ENCODE measurements around the gene GARNL3.

Gene GARNL3

DNA sequence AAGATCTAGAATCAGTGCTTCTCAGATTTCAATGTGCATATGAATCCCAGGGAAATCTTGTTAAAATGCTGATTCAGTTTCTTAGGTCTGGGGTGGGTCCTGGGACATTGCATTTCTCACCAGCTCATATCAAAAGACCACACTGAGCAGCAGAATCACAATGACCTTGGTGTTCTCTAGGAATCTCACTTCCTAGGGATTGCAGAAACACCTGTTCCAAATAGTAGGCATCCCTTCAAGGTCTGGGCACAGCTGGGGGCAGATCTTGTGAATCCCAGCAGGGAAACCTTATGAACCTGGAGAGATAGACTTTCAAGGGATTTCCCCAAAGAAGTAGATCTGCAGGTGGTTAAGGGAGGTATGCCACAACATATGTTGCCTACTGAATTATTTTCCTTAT lies 8.9 kb upstream of the GARNL3 start:
- H3K27ac ChIP-seq (replicated peaks) = no peak overlapping the region
- H3K4me3 ChIP-seq (replicated peaks; ENCODE audit: insufficient read depth, low read length) = no peak overlapping the region
- TF ChIP-seq POLR2AphosphoS5 (IDR thresholded peaks at IDR 0.05; ENCODE audit: low read depth) = no peak
- no peak for TF ChIP-seq SPI1 (IDR thresholded peaks at IDR 0.05; ENCODE audit: borderline replicate concordance, low read depth)
- TF ChIP-seq GABPA (IDR thresholded peaks at IDR 0.05; ENCODE audit: low read depth) = no peak
- TF ChIP-seq, protein P1, sequence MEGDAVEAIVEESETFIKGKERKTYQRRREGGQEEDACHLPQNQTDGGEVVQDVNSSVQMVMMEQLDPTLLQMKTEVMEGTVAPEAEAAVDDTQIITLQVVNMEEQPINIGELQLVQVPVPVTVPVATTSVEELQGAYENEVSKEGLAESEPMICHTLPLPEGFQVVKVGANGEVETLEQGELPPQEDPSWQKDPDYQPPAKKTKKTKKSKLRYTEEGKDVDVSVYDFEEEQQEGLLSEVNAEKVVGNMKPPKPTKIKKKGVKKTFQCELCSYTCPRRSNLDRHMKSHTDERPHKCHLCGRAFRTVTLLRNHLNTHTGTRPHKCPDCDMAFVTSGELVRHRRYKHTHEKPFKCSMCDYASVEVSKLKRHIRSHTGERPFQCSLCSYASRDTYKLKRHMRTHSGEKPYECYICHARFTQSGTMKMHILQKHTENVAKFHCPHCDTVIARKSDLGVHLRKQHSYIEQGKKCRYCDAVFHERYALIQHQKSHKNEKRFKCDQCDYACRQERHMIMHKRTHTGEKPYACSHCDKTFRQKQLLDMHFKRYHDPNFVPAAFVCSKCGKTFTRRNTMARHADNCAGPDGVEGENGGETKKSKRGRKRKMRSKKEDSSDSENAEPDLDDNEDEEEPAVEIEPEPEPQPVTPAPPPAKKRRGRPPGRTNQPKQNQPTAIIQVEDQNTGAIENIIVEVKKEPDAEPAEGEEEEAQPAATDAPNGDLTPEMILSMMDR (IDR thresholded peaks at IDR 0.05; ENCODE audit: insufficient read depth, low read length) = no peak
- TF ChIP-seq, protein P2, sequence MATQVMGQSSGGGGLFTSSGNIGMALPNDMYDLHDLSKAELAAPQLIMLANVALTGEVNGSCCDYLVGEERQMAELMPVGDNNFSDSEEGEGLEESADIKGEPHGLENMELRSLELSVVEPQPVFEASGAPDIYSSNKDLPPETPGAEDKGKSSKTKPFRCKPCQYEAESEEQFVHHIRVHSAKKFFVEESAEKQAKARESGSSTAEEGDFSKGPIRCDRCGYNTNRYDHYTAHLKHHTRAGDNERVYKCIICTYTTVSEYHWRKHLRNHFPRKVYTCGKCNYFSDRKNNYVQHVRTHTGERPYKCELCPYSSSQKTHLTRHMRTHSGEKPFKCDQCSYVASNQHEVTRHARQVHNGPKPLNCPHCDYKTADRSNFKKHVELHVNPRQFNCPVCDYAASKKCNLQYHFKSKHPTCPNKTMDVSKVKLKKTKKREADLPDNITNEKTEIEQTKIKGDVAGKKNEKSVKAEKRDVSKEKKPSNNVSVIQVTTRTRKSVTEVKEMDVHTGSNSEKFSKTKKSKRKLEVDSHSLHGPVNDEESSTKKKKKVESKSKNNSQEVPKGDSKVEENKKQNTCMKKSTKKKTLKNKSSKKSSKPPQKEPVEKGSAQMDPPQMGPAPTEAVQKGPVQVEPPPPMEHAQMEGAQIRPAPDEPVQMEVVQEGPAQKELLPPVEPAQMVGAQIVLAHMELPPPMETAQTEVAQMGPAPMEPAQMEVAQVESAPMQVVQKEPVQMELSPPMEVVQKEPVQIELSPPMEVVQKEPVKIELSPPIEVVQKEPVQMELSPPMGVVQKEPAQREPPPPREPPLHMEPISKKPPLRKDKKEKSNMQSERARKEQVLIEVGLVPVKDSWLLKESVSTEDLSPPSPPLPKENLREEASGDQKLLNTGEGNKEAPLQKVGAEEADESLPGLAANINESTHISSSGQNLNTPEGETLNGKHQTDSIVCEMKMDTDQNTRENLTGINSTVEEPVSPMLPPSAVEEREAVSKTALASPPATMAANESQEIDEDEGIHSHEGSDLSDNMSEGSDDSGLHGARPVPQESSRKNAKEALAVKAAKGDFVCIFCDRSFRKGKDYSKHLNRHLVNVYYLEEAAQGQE (IDR thresholded peaks at IDR 0.05; ENCODE audit: insufficient replicate concordance, low read depth) = no peak
- H3K27me3 ChIP-seq (ENCODE audit: insufficient read depth, poor library complexity, severe bottlenecking) = peaks cover 5% of the 10 kb centered on the region
- DNase-seq (ENCODE audit: low read depth in 1 of 2, low spot score in 1 of 2) = no peak

DNA sequence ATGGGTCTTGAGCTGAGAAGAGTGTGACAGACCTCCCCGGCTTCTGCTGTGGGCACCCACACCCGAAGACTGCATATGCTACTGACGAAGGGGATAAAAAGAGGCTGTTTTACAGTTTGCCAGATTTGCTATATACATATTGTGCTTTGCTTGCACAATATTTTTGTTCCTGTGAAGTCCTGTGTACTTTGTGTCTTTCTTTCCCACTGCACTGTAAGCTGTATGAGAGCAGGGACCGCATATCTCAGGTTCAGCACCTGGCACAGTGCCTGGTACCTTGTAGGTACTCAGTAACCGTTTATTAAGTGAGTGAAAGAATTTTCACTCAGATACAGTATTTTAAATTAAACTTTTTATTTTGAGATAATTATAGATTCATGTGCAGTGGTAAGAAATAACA lies 8.2 kb upstream of the GARNL3 start:
- Histone ChIP-seq H3K27me3 (ENCODE audit: insufficient read depth, poor library complexity, severe bottlenecking) (peaks cover 5% of the 10 kb centered on the region), H3K4me3 (replicated peaks; ENCODE audit: insufficient read depth, low read length) (no peak overlapping the region), H3K27ac (replicated peaks) (no peak overlapping the region)
- no peak for DNase-seq (ENCODE audit: low read depth in 1 of 2, low spot score in 1 of 2)
- TF ChIP-seq POLR2AphosphoS5 (IDR thresholded peaks at IDR 0.05; ENCODE audit: low read depth) = no peak
- no peak for TF ChIP-seq GABPA (IDR thresholded peaks at IDR 0.05; ENCODE audit: low read depth)
- no peak for TF ChIP-seq SPI1 (IDR thresholded peaks at IDR 0.05; ENCODE audit: borderline replicate concordance, low read depth)
- TF ChIP-seq, protein P1 (IDR thresholded peaks at IDR 0.05; ENCODE audit: insufficient read depth, low read length) = no peak
- TF ChIP-seq, protein P2 (IDR thresholded peaks at IDR 0.05; ENCODE audit: insufficient replicate concordance, low read depth) = no peak

DNA sequence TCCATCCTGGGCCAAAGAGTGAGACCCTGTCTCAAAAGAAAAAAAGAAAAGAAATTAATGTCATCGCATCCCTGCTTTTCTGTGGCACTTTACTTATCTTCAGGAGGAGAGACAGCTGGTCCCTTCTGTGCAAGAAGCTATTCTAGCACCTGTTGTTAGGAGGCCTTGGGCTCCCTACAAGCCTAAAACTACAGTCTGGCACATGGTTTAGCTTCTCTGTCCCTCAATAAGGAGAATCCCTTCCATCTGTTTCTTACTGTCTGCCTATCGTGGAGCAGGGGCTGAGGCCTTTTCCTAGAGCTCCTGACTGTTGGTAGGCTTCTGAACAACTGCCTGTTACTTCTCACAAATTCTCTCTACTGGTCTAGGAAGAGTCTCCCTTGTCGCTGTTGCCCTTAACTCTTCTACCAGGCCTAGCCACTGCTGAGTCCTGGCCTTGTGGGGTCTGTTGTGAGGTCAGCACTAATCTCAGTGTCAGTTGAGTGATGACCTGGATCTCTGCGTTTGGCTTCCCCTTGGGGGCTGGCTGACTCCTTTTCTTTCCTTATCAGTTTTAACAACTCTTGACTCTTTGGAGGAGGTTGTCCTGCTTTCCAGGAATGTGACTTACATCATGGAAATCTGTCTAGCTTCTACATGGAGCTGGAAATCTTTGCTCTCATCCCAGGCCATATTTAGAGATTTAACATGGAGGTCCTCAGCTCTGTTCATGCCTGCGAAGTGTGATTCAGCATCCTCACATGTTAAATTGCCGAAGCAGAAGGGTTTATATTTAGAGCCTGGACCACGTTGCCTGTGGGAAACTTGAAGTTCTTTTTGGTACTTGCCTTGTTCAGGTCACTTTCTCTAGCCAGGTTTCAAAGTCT lies 5.7 kb upstream of the GARNL3 start:
- no peak overlapping the region for H3K4me3 ChIP-seq (replicated peaks; ENCODE audit: insufficient read depth, low read length)
- no peak for DNase-seq (ENCODE audit: low read depth in 1 of 2, low spot score in 1 of 2)
- H3K27me3 ChIP-seq (ENCODE audit: insufficient read depth, poor library complexity, severe bottlenecking) = peaks cover 5% of the 10 kb centered on the region
- no peak overlapping the region for H3K27ac ChIP-seq (replicated peaks)
- TF ChIP-seq, protein P2 (IDR thresholded peaks at IDR 0.05; ENCODE audit: insufficient replicate concordance, low read depth) = no peak
- TF ChIP-seq GABPA (IDR thresholded peaks at IDR 0.05; ENCODE audit: low read depth) (no peak), SPI1 (IDR thresholded peaks at IDR 0.05; ENCODE audit: borderline replicate concordance, low read depth) (no peak), POLR2AphosphoS5 (IDR thresholded peaks at IDR 0.05; ENCODE audit: low read depth) (no peak)
- TF ChIP-seq, protein P1 (IDR thresholded peaks at IDR 0.05; ENCODE audit: insufficient read depth, low read length) = no peak

All from HL-60 (cell line).